CD14-positive monocyte (primary cell): ENCODE data around the gene HIBADH. TPM values are rescaled to one million over a fixed set of nuclear protein-coding genes. Genes with fewer than 3 reads are reported as not detected.

Source experiments
- DNase-seq, 3 donors: peaks; one replicate each; pipeline ENCODE4 v3.0.0-alpha.2; 2011 to 2022
- H2AFZ ChIP-seq: 2 replicates; pipeline ENCODE4 v1.6.0; 2012; ENCODE audit warnings: mild to moderate bottlenecking, low read depth, low read length, inconsistent platforms; ENCODE audit not compliant: insufficient read depth, poor library complexity, severe bottlenecking
- H3K27ac ChIP-seq, 2 donors: 1 replicate in 1 of 2; 2 replicates in 1 of 2; pipeline ENCODE4 v1.5.1; 2012 to 2013; ENCODE audit warnings: low read length in 2 of 2, control low read depth in 1 of 2, inconsistent platforms in 1 of 2, low read depth in 1 of 2, mild to moderate bottlenecking in 1 of 2
- H3K27me3 ChIP-seq, 2 donors: one replicate each; pipeline versions ENCODE4 v1.6.0 to v1.6.1; 2011 to 2013; ENCODE audit warnings: low read length in 2 of 2; ENCODE audit not compliant: control insufficient read depth in 2 of 2, insufficient read depth in 2 of 2
- H3K36me3 ChIP-seq, 2 donors: replicated peaks in 1 of 2; 1 replicate in 1 of 2; 2 replicates in 1 of 2; pipeline versions ENCODE4 v1.5.1 to v1.6.1; 2012 to 2013; ENCODE audit warnings: low read length in 2 of 2, control low read depth in 1 of 2, inconsistent platforms in 1 of 2, mild to moderate bottlenecking in 1 of 2; ENCODE audit not compliant: insufficient read depth in 2 of 2, control insufficient read depth in 1 of 2
- H3K4me1 ChIP-seq, 2 donors: 1 replicate in 1 of 2; 2 replicates in 1 of 2; pipeline versions ENCODE4 v1.5.1 to v1.6.1; 2012 to 2013; ENCODE audit warnings: low read length in 2 of 2, control low read depth in 1 of 2, inconsistent platforms in 1 of 2, mild to moderate bottlenecking in 1 of 2, moderate library complexity in 1 of 2; ENCODE audit not compliant: insufficient read depth in 2 of 2, control insufficient read depth in 1 of 2
- H3K4me2 ChIP-seq: replicated peaks from 2 replicates; pipeline ENCODE3; 2012; ENCODE audit warnings: low read length, moderate library complexity, mild to moderate bottlenecking; ENCODE audit not compliant: poor library complexity, severe bottlenecking; ENCODE audit errors: extremely low read depth
- H3K4me3 ChIP-seq, 3 experiments: fragments of 200-600 bp in 1 of 3; sonication (generic) in 1 of 3; replicated peaks in 1 of 3; 1 replicate in 2 of 3; 2 replicates in 1 of 3; pipeline ENCODE4 v1.5.1; 2011 to 2013; ENCODE audit warnings: low read length in 3 of 3, mild to moderate bottlenecking in 3 of 3, control low read depth in 2 of 3, low read depth in 2 of 3, inconsistent platforms in 1 of 3, moderate library complexity in 1 of 3
- H3K79me2 ChIP-seq: 2 replicates; pipeline ENCODE4 v1.6.0; 2012; ENCODE audit warnings: mild to moderate bottlenecking, control low read depth, inconsistent platforms, low read length, moderate library complexity; ENCODE audit not compliant: insufficient read depth
- H3K9ac ChIP-seq: 2 replicates; pipeline ENCODE4 v1.6.0; 2017; ENCODE audit warnings: low read length, mild to moderate bottlenecking; ENCODE audit not compliant: insufficient read depth, poor library complexity, severe bottlenecking
- H3K9me3 ChIP-seq, 2 donors: replicated peaks in 1 of 2; 1 replicate in 1 of 2; 2 replicates in 1 of 2; pipeline versions ENCODE4 v1.5.1 to v1.6.1; 2012 to 2013; ENCODE audit warnings: low read length in 2 of 2, control low read depth in 1 of 2; ENCODE audit not compliant: control insufficient read depth in 1 of 2, insufficient read depth in 1 of 2
- H4K20me1 ChIP-seq: 2 replicates; pipeline ENCODE4 v1.6.0; 2012; ENCODE audit warnings: mild to moderate bottlenecking, low read length, control low read depth, moderate library complexity; ENCODE audit not compliant: insufficient read depth
- H3K27ac Mint-ChIP-seq, 7 donors: one replicate each; pipeline ENCODE4 v1.8.0; 2020; ENCODE audit warnings: mild to moderate bottlenecking in 7 of 7, mixed read lengths in 7 of 7, moderate library complexity in 6 of 7, inconsistent platforms in 2 of 7
- H3K27me3 Mint-ChIP-seq, 3 donors: one replicate each; pipeline ENCODE4 v1.8.0; 2021 to 2022; ENCODE audit warnings: low read depth in 3 of 3, mild to moderate bottlenecking in 3 of 3, mixed read lengths in 3 of 3, moderate library complexity in 3 of 3, inconsistent platforms in 1 of 3
- H3K36me3 Mint-ChIP-seq, 2 donors: one replicate each; pipeline ENCODE4 v1.8.0; 2020; ENCODE audit warnings: mixed read lengths in 2 of 2, inconsistent platforms in 1 of 2, mild to moderate bottlenecking in 1 of 2
- H3K4me1 Mint-ChIP-seq: one replicate; pipeline ENCODE4 v1.8.0; 2020; ENCODE audit warnings: mild to moderate bottlenecking, mixed read lengths
- H3K4me3 Mint-ChIP-seq, 2 donors: one replicate each; pipeline ENCODE4 v1.8.0; 2020; ENCODE audit warnings: mild to moderate bottlenecking in 2 of 2, mixed read lengths in 2 of 2, moderate library complexity in 1 of 2
- H3K9me3 Mint-ChIP-seq, 7 donors: one replicate each; pipeline ENCODE4 v1.8.0; 2020 to 2022; ENCODE audit warnings: mixed read lengths in 7 of 7, mild to moderate bottlenecking in 6 of 7, moderate library complexity in 6 of 7, inconsistent platforms in 2 of 7
- CTCF ChIP-seq: fragments of 200-600 bp; IDR thresholded peaks from one replicate; pipeline ENCODE4 v1.8.0; 2022; ENCODE audit warnings: antibody characterized with exemption, mild to moderate bottlenecking
- WGBS: methylation state at CpG from one replicate; pipeline ENCODE4 v1.1.5; 2013; ENCODE audit warnings: missing lambda C conversion rate; ENCODE audit not compliant: insufficient coverage; 5-methylcytosine and 5-hydroxymethylcytosine counted together
- intact Hi-C, 2 donors: fragments of 100-400 bp; cut with micrococcal nuclease; formaldehyde crosslinking; loops; one replicate each; pipeline versions ENCODE4 v1.15.0 to v1.15.1; 2023
- polyA plus RNA-seq, 3 donors: library from polyadenylated mRNA; depleted of rRNA in 1 of 3; unstranded in 2 of 3; stranded (reverse) in 1 of 3; fragments of 300-500 nt in 2 of 3; fragments of >200 nt in 1 of 3; fragmentation: Illumina TruSeq in 2 of 3; gene quantifications; 1 replicate in 2 of 3; 2 replicates in 1 of 3; pipeline ENCODE4 v1.2.3, GENCODE V29; 2012 to 2021

The HIBADH gene
- polyA plus RNA-seq, 3 donors, result 8.9 to 29.1 (median 26.5) TPM

- 100% methylated on average over 1 of the region's 1 CpG for WGBS
- intact Hi-C loops, result no loop called here
- no peak overlapping the region for H3K27ac ChIP-seq
- no peak overlapping the region for H2AFZ ChIP-seq
- no peaks in the 10 kb centered on the region for H3K9me3 ChIP-seq
- no peak overlapping the region for H3K9ac ChIP-seq
- H3K27ac Mint-ChIP-seq, result no peak overlapping the region
- peaks cover 9% of the 10 kb centered on the region for H3K4me1 Mint-ChIP-seq
- no peaks in the 10 kb centered on the region for H3K36me3 ChIP-seq
- no peak overlapping the region for H3K4me3 ChIP-seq
- TF ChIP-seq CTCF, result no peak
- no peaks in the 10 kb centered on the region for H3K79me2 ChIP-seq
- no peak overlapping the region for H3K4me2 ChIP-seq
- H3K4me1 ChIP-seq, result peaks cover 11 to 12% of the 10 kb centered on the region in 2 donors
- peaks cover 0 to 5% (median 0%) of the 10 kb centered on the region in 7 donors for H3K9me3 Mint-ChIP-seq
- H3K27me3 ChIP-seq, result no peaks in the 10 kb centered on the region
- no peak overlapping the region for H3K4me3 Mint-ChIP-seq
- H3K27me3 Mint-ChIP-seq, result peaks cover 0 to 2% (median 0%) of the 10 kb centered on the region in 3 donors
- no peaks in the 10 kb centered on the region for H3K36me3 Mint-ChIP-seq
- DNase-seq, result no peak
- no peaks in the 10 kb centered on the region for H4K20me1 ChIP-seq
Measured at GRCh38 chr7:27689150-27689549, 26.5 kb upstream of the HIBADH start.

DNA sequence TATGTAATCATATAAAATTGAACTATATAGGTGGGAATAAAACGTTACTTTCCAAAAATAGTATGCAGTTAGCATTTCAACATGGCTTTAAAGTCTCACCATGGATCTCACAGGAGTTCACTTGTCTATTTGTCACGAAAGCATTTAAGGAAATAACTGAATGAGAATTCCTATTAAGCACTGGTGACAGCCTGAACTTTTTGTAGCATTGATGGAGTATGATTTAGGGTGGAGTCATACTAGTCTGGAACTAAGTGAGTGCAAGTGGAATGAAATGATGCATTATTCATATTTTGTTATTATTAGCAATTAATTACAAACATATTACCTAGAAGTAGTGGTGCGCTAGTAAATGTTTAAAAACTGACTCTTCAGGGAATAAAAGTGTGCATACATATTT, 26.0 kb upstream of the HIBADH start:
- H3K4me1 Mint-ChIP-seq, result peaks cover 4% of the 10 kb centered on the region
- Histone ChIP-seq H4K20me1 (no peaks in the 10 kb centered on the region), H3K27me3 (no peaks in the 10 kb centered on the region), H3K9me3 (no peaks in the 10 kb centered on the region), H3K9ac (no peak overlapping the region), H3K4me1 (peaks cover 6 to 7% of the 10 kb centered on the region in 2 donors), H3K4me3 (no peak overlapping the region), H3K27ac (no peak overlapping the region), H3K4me2 (no peak overlapping the region), H3K36me3 (no peaks in the 10 kb centered on the region), H3K79me2 (no peaks in the 10 kb centered on the region), H2AFZ (no peak overlapping the region)
- H3K27me3 Mint-ChIP-seq, result peaks cover 0 to 2% (median 0%) of the 10 kb centered on the region in 3 donors
- no peaks in the 10 kb centered on the region for H3K36me3 Mint-ChIP-seq
- TF ChIP-seq CTCF, result no peak
- intact Hi-C loops, result no loop called here
- H3K9me3 Mint-ChIP-seq, result peaks cover 0 to 5% (median 0%) of the 10 kb centered on the region in 7 donors
- no peak for DNase-seq
- H3K27ac Mint-ChIP-seq, result no peak overlapping the region
- no peak overlapping the region for H3K4me3 Mint-ChIP-seq
- WGBS, result no CpG with 5 or more reads among the region's 3 CpGs
